Fibroblast of skin of left quadriceps (primary cell): ENCODE data around the gene MCF2L2.

Experiments
- DNase-seq, 2 experiments: peaks; one replicate each; pipeline ENCODE4 v3.0.0-alpha.2; 2013; ENCODE audit warnings: low read depth in 2 of 2

The MCF2L2 gene

DNA sequence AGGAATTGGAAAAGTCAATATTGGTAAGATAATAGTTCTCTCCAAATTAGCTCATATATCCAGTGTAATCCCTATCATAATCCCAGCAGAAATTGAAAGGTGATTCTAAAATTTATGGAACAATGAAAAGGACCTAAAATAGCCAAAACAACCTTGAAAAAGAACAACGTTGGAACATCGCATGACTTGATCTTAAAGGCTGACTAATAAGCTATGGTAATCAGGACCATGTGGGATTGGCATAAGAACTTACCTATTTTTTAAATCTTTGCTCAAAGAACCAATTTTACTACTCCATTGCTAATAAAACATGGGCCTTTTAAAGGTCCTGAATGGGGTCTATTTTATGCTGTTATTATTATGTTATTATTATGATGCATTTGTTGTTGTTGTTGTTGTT, 134.5 kb downstream of the MCF2L2 start:
- DNase-seq: no peak

DNA sequence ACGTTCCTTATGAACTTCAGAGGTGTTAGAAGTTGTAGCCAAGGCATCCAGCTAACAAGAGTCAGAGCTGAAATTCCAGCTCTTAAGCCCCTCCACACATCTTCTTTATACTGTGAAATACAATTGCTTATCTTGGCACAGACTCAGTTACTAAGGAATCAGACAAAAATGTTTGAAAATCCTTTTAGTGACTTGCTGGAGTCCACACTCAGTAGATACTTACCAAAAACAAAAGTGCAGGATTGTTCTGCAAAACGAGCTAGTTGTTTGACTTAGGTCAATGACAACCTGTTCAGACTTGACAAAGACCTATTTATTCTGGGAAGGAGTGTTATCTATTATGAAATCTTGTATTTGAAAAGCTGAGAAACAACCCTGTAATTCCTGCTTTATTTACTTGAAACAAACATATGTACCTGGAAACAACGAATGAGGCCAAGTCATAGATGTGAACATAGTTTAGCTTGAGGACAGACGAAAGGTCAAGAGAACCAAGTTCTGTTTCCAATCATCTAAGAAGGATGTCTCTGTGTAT, 136.9 kb downstream of the MCF2L2 start:
- peak; percentile 56 to 67 for DNase-seq

DNA sequence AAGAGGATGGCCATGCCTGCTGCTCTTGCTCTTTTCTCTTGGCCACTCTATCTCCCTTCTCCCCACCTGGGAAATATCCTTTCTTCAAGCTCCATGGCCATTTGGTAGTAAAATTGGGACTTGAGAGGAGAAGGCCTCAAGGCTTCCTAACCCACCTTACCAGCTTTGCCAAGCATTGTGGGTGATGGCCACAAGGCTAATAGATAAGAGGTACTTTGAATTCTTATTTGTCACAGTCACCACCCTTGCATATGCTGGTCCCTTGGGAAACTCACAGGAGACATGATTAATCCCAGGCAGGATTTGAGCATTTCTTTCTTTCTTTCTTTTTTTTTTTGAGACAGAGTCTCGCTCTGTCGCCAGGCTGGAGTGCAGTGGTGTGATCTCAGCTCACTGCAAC, 138.2 kb downstream of the MCF2L2 start:
- no peak for DNase-seq

DNA sequence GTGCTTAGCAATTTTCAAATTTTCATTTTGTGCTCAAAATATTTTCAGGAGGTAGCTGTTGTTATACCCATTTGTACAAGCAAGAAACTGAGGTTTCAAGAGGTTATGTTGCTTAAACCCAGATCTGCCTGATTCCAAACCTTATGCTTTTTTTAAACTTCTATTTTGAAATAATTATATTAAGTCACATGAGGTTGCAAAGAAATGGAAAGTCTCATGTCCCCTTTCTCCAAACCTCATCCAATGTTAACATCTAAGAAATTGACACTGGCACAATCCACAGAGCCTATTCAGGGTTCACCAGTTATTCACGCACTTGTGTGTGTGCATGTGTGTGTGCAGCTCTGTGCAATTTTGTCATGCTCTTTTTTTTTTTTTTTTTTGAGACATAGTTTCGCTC, 140.3 kb downstream of the MCF2L2 start:
- no peak for DNase-seq

DNA sequence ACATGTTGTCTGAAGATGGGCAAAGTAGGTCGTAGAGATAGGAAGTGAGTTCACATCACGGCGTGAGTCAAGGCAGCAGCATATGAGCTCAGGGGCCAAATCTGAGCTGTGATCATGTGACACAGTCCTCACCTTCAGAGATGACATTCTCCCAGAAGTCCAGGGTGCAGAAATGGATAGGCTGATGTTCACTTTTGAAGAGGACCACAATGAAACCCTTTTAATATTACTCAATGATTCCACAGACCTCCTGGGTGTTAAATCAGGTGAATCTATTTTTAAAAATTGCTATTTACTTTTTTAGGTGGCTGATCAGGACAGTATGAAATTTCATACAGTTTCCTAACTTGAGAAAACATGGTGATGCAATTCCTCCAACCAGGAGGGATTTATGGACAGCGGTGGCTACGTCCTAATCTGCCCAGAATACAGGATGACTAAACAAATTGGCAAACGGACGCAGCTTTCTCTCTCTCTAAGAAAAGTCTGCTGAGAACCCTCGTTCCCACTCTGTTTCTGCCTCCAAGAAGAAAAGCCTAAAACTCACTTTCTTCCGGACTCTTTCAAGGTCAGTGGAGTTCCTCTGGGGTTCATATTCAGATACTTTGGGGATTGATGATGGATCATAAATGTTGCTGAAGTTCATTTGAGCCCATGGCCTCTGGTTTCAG, 141.0 kb downstream of the MCF2L2 start:
- DNase-seq: peak; percentile 45 to 49

DNA sequence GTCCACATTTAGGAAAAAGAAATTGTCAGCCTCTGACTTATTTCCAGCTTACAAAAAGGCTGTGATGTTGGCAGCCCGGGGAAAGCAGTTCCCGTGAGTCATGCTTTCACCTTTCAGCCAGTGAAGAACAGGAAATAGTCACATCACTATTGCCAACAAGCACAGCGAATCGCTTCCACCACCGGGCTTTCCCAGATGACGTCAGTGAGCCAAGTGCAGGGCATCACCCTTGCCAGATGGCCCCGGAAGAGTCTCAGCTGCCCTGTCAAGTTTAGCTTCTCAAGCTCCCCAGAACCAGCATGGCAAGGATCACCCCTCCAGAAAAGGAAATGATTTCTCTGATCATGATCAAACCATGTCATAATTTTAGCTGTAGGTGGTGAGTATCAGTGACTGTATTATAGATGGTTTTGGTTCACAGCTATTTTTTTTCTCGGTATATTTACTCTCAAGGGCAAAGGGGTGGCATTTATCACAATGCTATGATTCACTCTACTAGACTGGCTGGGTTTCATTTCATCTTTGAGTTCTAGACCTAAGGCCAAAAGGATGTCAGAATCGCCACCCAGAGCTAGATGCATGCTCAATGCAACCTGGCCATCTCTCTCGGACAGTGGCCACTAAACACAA, 142.5 kb downstream of the MCF2L2 start:
- peak; percentile 72 to 74 for DNase-seq

DNA sequence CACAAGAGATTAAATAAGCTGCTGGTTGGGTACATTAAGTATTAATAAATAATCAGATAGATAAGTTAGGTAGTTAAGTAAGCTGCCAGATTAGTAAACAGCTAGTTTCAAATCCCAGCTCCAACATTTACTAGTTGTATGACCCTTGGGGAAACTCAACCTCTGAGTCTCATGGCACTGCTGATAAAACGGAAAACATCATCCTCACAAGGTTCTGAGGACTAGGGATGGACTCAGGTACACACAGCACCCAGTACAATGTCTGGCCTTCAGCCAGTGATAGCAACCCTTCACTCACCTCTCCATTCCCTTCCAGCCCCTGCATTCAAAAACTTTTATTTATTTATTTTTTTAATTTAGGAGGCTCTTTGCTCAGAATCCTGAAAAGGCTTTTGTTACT, 143.1 kb downstream of the MCF2L2 start:
- DNase-seq: no peak

DNA sequence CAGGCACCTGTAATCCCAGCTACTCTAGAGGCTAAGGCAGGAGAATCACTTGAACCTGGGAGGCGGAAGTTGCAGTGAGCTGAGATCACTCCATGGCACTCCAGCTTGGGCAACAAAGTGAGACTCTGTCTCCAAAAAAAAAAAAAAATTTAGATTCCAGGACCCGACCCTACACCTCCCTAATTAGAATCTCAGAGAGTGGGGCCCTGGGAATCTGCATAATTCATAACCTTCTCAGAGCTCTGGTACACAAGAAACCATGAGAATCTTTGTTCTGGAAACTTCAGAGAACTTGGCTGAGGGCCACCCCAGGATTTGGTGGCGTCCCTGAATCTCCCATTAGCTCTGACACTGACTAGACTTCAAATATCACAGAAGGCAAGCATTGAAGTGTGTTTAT, 143.8 kb downstream of the MCF2L2 start:
- no peak for DNase-seq

DNA sequence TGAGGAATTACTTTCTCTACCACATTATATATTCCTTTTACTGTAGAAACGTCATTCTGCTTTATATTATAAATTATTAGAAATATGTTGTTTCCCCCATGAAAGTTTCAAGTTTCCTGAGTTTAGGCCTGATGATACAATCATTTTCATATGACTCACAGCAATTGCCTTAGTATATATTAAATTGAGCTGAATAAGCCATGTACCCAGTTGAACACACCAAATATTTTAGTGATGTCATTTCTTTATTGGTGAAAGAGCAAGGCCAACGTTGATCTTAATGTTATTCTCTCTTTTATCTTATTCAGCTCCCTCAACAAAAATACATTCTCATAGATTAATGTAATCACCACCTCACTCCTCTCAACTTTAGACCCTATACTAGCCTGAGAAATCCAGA, 144.5 kb downstream of the MCF2L2 start:
- no peak for DNase-seq

DNA sequence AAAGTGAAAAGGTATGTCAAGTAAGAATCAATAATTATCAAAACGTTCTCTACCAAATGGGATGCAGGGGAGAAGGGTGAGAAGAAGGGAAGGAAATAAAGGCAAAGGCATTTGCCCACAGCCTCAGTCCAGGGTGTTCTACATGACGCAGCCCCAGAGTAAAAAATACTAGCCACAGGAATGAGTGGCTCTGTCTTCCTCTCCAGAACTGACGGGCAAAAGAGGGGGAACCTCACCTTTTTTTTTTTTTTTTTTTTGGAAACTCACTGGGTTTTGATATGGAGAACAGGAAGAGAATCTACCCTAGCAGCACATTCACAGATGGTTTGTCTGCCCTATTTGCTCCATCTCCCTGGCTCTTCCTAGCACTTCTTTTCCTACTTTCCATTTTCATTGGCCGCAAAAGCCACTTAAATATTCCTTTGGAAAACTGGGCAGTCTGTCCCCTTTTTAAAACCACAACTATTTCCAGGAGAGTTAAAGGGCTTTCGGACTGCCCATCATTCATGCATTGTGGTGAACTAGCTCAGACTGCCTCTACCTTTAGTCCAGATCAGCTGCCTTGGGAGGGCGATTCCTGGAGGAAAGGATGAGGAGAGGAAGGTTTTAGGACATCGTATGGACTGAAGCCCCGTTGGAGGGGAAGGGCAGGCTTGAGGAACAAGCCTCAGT, 147.2 kb downstream of the MCF2L2 start:
- no peak for DNase-seq

DNA sequence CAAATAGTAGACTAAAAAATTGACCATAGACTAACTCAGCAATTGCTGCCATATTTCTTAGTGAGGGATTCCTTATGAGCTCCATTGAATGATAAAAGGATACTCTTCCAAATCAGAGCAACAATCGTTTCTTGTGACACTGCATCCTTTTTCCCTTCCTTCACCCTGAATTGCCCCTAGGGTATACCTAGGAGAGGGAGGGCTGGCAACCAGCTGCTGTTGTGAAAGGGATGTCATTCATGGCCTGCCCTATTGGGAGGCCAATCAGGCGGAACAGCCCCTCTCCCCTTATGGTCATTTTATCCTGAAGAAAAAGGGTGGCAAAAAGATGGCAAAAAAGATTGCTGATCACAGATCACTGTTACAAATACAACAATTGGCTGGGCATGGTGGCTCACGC, 149.0 kb downstream of the MCF2L2 start:
- DNase-seq: no peak

DNA sequence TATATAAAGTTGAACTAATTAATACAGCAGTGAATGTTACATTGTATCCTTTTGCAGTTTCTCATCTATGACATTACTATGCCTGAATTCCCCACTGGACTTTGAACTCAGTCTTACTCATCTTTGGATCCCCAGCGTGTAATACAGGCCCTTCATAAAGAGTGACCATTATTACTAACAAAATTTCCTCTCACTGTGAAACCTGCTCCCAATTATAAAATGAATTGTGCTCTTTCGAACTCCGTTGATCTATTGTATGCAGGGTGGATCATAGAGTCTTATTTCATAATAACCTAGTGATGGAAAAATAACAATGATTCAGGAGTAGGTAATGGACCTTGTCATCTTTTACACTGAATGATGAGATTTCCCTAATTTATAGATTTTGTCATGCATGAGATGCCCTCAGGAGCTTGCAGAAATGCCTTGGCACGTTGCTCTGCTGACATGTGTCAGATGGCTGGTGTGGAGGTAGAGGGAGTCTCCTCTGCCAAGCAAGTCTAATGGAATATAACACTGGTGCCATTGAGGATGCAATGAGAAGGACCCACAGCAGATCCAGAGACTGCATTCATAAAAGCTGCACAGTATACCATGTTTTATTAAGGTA, 149.8 kb downstream of the MCF2L2 start:
- DNase-seq: no peak

DNA sequence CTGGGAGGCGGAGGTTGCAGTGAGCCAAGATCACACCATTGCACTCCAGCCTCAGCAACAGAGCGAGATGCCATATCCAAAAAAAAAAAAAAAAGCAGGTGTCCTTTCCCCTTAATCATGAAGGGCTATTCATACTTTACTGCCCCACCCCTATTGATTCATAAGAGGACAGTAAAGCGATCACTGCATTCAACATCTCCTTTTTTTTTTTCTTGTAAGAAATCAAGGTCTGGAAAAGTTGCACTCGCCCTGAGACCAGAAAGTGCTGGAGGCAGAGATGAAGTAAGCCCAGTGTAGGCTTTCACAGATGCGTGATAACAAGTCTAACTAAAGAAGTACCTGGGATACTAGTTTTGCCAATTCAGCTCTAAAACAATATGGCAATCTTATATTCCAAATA, 151.2 kb downstream of the MCF2L2 start:
- no peak for DNase-seq

DNA sequence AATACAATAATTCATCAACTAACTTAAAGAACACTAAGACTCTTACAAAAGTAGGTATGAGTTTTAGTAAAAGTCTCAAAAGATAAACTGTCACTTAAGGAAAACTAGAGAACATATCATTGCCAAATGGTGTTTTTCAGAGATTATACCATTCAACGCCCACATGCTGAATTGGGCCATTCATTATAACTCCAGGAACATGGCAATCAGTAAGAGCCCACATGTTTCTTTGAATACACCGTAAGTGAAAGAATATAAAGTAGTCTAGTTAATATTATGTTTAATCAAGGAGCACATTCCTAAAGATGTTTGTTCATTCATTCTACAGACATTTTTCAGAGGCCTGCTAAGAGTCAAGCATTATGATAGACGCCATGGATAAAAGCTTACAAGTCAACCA, 152.5 kb downstream of the MCF2L2 start:
- DNase-seq: no peak

DNA sequence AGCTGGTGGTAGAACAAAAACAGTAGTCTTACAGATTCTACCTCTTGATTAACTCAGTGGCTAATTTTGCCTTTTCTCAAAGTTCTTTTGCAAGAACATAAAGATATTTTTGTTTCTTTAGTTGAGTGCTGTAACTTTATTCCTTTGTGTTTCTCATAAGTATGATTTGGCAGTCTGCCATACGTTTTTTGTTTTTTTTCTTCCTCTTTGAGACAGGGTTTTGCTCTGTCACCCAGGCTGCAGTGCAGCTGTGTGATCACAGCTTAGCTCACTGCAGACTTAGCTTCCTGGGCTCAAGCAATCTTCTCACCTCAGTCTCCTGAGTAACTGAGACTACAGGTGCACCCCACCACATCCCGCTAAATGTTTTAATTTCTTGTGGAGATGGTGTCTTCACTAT, 153.0 kb downstream of the MCF2L2 start:
- DNase-seq: no peak

DNA sequence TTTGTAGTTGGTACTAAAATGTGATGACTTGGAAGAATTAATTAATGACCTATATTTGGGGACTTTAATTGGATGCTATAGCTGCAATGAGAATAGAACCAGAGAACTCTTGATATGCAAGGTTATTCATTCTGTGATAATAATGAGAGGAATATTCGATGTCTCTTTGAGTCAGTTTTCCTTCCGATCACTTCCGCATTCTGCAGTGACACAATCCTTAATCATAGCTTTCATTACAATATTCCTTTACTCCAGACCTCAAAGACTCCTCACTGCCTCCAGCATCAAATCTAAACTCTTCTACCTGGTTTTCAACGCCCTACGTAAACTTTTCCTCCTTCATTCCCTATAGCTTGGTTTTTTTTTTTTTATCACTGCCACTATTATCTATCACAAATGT, 153.8 kb downstream of the MCF2L2 start:
- no peak for DNase-seq

DNA sequence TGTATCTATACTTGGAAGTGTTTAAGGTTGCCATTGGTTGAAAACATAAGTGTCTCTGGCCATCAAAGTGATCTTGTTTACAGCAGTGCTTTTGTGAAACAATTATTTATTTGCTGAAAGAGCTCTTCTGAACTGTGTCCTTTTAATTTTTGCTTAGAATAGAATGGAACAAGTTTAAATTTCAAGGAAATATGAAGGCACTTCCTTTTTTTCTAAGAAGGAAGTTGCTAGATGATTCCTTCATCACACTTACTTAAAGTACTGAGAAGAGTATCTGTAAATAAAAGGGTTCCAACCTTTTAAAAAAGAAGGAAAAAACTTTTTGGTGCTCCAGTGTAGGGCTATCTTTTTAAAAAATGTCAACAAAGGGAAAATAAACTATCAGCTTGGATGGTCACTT, 155.6 kb downstream of the MCF2L2 start:
- no peak for DNase-seq

DNA sequence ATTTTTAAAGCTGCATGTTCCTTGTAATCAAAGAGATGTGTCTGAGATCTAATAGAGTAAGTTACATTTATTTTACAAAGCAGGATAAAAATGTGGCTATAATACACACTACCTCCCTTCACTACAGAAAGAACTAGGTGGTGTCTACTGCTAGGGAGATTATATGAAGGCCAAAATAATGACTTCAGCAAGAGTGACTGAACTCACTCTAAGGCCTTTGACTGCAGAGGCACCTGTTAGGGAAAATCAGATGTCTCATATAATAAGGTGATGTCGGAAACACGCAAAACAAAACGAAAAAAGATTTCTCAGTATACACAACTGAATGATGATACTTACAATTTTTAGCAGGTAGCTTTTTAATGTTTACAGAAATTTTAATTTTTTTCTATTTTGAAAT, 156.3 kb downstream of the MCF2L2 start:
- DNase-seq: no peak

DNA sequence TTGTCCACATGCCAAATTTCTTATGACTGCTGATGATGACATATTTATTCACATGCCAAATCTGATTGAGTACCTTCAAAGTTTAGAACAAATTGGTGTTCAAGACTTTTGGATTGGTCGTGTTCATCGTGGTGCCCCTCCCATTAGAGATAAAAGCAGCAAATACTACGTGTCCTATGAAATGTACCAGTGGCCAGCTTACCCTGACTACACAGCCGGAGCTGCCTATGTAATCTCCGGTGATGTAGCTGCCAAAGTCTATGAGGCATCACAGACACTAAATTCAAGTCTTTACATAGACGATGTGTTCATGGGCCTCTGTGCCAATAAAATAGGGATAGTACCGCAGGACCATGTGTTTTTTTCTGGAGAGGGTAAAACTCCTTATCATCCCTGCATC, 158.1 kb downstream of the MCF2L2 start:
- DNase-seq: no peak

DNA sequence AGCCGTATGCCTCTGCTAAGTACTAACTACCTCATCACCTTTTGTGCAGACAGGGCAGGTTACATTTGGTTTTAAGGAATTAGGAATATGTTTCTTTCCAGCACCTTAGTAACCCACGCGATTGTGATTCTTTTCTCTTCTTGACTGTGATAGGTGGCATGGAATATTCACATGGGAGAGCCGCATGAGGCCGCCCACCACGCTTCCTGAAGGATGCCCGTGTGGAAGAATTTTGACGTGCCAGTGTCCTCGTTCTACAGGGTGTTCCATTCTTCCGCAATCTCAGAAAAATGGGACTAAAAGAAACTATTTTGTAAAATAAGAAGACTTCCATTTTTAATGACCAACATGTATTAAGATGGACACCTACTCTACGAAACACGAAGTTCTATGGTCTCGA, 159.1 kb downstream of the MCF2L2 start:
- DNase-seq: no peak

DNA sequence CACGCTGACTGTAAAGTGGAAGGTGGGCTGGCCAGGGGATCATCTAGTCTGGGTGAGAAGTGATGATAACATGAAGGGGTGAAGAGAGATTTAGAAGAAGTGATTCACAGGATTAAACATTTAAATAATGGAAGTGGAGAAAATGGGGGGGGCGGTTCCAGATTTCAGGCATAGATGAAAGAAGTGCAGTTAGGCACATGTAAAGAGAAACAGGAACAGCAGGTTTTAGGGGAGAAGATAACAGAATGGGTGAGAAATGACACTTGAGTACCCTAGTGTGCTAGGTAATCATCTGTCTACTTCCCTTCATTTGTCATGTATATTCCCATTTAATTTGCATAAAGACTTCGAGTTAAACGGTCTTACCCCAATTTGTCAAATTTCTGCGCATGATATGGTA, 160.1 kb downstream of the MCF2L2 start:
- DNase-seq: no peak

DNA sequence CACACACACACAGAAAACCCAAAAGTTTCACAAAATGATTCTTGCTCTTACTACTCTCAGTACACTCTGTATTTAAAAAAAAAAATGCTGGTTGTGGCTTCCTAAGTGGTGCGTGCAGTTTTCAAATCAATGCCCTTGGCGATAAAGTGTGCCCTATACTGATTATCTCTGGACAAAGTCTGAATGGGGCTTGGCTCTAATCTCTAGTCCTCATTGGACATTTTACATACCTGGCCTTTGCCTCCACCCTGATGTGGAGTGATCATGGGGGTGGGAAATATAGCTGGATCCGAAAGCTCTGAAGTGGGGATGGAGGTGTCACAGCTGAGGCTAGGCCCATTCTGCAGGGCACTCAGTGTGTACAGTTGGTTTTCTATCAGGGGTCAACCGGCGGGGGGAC, 161.3 kb downstream of the MCF2L2 start:
- DNase-seq: no peak

DNA sequence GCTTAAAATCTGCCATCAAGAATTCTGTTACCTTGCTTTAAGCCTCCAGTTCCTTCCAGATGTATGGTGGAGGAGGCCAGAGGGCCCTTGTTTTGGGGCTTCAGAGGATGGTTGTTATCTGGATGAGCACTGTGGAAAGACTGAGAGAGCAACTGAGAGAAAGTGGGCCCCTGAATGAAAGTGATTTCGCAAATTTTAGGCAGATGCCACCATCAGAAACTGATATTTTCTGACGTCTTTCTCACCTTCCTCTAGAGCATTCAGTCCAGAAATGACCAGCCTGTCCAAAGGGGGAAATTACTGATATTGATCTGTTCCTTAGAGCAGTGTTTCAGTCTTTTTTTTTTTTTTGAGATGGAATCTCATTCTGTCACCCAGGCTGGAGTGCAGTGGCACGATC, 162.0 kb downstream of the MCF2L2 start:
- DNase-seq: no peak
